Occipital lobe (tissue), 2 donors: ENCODE results near the gene KCNF1. TPM values are rescaled to one million over a fixed set of nuclear protein-coding genes. Genes with fewer than 3 reads are reported as not detected.
"Not testable (repeated sequence)": the region's sequence is repeated elsewhere in the genome, so short reads cannot be mapped to it uniquely, and the experiment has no call there.

Source experiments
- DNase-seq: peaks from one replicate; lab custom pipeline; 2025; lab: John Stamatoyannopoulos, UW
- total RNA-seq: library from RNA; depleted of rRNA; stranded (reverse); fragments of >200 nt; gene quantifications from one replicate; pipeline ENCODE4 v1.2.3, GENCODE V29; 2014

The KCNF1 gene
- total RNA-seq, 1 donor from 2014 or later: 13.3 TPM

- DNase-seq: no peak
These were observed 28.9 kb downstream of the KCNF1 start for GRCh38 chr2:10940596-10940995.

GRCh38 chr2:10941383-10941782 is 29.6 kb downstream of the KCNF1 start:
- DNase-seq: no peak

GRCh38 chr2:10944799-10945198 is 33.1 kb downstream of the KCNF1 start:
- DNase-seq: no peak

GRCh38 chr2:10946394-10946793 is 34.7 kb downstream of the KCNF1 start:
- DNase-seq: no peak

- DNase-seq: no peak
These were observed 35.3 kb downstream of the KCNF1 start for GRCh38 chr2:10947005-10947440.

- no peak for DNase-seq
These were observed 35.9 kb downstream of the KCNF1 start for GRCh38 chr2:10947446-10948187.

- DNase-seq: no peak
These were observed 36.4 kb downstream of the KCNF1 start for GRCh38 chr2:10948188-10948564.

GRCh38 chr2:10948606-10949230 is 37.0 kb downstream of the KCNF1 start:
- no peak for DNase-seq

GRCh38 chr2:10949835-10950234 is 38.1 kb downstream of the KCNF1 start:
- no peak for DNase-seq

- DNase-seq: no peak
These were observed 40.1 kb downstream of the KCNF1 start for GRCh38 chr2:10951558-10952414.

GRCh38 chr2:10954416-10954815 is 42.7 kb downstream of the KCNF1 start:
- no peak for DNase-seq

- DNase-seq: no peak
These were observed 43.4 kb downstream of the KCNF1 start for GRCh38 chr2:10954856-10955818.

GRCh38 chr2:10956006-10956790 is 44.5 kb downstream of the KCNF1 start:
- no peak for DNase-seq

- no peak for DNase-seq
These were observed 45.7 kb downstream of the KCNF1 start for GRCh38 chr2:10957391-10957790.

GRCh38 chr2:10958452-10958851 is 46.7 kb downstream of the KCNF1 start:
- not testable (repeated sequence) for DNase-seq

- DNase-seq: no peak
These were observed 49.1 kb downstream of the KCNF1 start for GRCh38 chr2:10960606-10961489.

- no peak for DNase-seq
These were observed 49.7 kb downstream of the KCNF1 start for GRCh38 chr2:10961490-10961875.

- DNase-seq: no peak
These were observed 50.3 kb downstream of the KCNF1 start for GRCh38 chr2:10962004-10962403.

GRCh38 chr2:10963155-10963554 is 51.4 kb downstream of the KCNF1 start:
- no peak for DNase-seq
